ENCODE data around the gene RYR3.

DNA sequence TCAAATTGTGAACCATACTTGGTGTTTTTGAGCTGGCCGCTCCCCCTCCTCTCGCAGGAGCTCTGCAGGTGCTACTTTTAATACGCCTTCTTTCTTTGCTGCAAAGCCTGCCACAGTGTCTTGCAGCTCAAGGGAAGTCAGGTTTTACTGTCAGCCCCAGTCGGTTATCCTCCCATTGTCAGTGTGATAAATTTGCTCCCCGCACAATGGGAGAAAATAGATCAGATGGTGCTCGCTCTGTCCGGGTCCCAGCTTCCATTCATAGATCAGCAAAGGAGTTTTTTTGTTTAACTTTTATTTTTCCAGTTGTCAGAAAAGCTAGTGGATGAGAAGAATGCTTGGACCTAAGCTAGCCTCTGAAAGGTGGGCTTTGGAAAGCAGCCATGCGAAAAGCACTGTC is 207.7 kb downstream of the RYR3 start:
- TF ChIP-seq CTCF (IDR thresholded peaks at IDR 0.05; ENCODE audit: low read length) (no peak), EZH2 (optimal IDR thresholded peaks at IDR 0.05; ENCODE audit: low read depth, low read length) (no peak), EZH2phosphoT487 (IDR thresholded peaks at IDR 0.05; ENCODE audit: low read length) (no peak)
